Stimulated activated CD4-positive, alpha-beta T cell treated with anti-CD3 and anti-CD28 coated beads, Interleukin-2, amount 100 ng/mL, for 24 hours (primary cell): Measurements from ENCODE around the gene MRPL36.
A peak's percentile ranks its signal among the peaks of the same experiment; 100 is the strongest.
"Not testable (repeated sequence)": the region's sequence is repeated elsewhere in the genome, so short reads cannot be mapped to it uniquely, and the experiment has no call there.

Experiments
- DNase-seq, 2 donors: peaks; one replicate each; pipeline ENCODE4 v3.0.0-alpha.2; 2020

MRPL36 gene

GRCh38 chr5:1814183-1815020 lies 14.8 kb upstream of the MRPL36 start:
- no peak for DNase-seq

GRCh38 chr5:1810581-1811101 lies 11.0 kb upstream of the MRPL36 start:
- no peak for DNase-seq

DNA sequence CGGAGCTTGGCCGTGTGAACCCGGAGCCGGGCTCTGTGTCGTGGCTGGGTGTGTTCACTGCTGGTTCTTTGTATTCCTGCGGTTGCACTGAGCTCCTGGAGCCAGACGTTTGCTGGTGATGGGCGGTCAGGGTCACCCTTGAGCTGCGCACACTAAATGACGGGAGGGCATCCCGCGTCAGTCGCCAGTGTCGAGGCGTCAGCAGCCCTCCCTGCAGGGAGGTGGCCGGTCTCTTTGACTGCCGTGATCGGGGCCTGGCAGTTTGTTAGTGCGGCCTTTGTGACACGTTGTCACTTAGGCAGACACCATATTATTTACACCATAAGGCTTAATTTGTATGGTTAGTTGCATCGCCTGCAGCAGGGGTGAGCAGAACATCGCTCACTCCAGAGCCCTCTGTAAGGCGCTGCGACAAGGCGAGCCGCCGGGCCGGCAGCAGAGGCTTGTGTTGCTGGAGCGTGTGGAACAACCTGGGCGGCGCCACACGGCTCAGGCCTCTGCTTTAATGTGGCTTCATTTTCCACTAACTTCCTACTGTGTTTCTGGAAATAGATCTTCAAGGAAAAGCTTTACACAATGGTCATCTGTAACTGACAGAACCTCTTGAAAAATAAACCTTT lies 9.9 kb upstream of the MRPL36 start:
- no peak for DNase-seq

GRCh38 chr5:1808439-1808838 lies 8.8 kb upstream of the MRPL36 start:
- DNase-seq: no peak

- DNase-seq: no peak
These were observed 8.0 kb upstream of the MRPL36 start for GRCh38 chr5:1807451-1808185.

DNA sequence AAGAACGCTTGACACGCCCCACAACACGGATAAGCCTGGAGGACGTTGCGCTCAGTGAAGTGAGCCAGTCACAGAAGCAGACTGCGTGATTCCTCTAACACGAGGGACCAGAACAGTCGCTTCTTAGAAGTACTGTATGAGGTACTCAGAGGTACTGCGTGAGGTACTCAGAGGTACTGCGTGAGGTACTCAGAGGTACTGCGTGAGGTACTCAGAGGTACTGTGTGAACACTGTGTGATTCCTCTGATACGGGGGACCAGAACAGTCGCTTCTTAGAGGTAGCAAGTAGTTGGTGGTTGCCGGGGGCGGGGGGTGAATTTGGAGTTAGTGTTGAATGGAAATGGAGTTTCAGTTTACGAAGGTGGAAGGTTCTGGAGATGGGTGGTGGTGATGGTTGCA lies 7.3 kb upstream of the MRPL36 start:
- no peak for DNase-seq

DNA sequence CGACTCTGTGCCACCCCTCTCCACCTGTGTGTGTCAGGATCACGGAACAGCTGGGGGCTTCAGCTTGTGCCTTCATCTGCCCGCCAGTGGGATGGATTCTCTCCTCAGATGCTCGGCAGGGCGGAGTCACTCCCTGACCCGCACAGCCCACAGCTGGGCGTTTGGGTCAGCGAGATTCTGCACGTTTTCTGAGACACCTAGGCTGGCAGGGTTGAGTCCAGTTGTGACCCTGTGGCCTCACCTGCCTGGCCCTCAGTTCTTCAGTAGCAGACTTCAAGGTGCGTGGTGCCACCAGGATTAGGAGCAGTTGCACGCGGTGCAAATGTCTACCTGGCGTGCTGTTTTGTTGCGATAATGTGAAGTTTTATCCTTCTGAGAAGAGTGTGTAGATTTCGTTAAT lies 6.6 kb upstream of the MRPL36 start:
- no peak for DNase-seq

DNA sequence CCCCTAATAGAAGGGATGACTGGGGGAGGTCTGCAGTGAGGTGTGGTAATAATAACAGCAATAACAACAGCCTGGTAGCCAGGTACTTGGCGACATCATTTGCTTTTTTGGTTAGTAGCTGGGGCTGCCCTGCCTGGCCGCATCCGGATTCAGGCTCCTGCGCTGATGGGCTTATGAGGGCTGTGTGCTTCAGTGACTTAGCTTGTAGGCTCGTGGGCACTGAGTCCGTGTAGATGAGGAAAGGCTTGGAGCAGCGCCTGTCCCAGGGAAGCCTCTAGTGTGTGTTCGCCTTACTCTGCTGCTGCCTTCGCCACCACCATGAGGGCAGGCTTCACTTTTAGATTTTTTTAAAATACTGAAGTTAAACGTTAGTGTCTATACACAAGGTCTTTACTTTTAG lies 6.1 kb upstream of the MRPL36 start:
- no peak for DNase-seq

- DNase-seq: no peak
These were observed 5.7 kb upstream of the MRPL36 start for GRCh38 chr5:1805326-1805725.

DNA sequence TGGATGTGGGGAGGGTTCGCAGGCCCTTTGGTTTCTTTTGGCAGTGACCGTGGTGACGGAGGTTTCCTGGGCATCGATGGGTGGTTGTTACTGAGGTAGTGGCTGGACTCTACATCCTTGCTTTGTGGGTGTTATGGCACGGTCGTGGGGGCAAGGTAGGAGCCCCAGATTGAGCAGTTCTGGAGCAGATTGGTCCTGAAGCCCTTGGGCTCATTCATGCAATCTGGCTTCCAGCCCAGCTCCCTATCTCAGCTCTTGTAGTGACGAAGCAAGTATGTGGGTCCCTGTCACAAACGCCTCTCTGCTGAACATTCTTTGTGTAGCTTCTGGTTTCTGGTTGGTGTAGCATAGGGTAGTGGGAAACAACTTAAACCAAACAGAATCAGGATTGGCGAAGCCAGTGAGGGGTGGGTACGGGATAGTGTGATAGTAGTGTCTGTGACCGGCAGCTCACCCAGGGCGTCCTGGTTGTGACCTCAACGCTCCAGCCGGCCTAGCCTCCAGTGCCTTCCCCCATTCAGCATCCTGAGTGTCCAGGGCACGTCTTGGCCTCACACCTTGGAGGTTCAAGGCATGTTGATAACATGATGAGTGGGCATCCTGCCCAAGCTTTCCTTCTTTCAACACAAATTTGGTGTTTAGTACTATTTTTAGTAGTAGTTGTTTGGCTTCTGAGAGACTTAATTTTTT lies 4.5 kb upstream of the MRPL36 start:
- DNase-seq: no peak

DNA sequence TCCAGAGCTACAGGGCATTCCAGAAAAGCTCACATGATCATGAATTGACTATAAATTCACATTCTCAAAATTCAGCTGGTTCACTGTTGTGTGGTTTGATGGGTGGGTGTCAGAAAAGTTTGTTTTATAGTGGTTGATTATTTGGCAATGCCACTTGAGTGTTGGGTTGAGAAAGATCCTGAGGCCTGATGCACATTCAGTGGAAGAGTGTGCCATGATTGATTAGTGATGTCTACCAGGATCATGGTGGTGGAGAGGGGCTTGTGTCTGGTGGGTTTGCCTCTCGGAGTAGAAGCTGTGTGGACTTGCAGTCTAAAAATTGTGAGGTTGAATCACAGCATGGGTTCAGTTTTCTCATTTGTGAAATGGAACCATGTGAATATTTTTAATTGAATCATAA lies 3.6 kb upstream of the MRPL36 start:
- DNase-seq: no peak

GRCh38 chr5:1801967-1802295 lies 2.3 kb upstream of the MRPL36 start:
- DNase-seq: no peak

DNA sequence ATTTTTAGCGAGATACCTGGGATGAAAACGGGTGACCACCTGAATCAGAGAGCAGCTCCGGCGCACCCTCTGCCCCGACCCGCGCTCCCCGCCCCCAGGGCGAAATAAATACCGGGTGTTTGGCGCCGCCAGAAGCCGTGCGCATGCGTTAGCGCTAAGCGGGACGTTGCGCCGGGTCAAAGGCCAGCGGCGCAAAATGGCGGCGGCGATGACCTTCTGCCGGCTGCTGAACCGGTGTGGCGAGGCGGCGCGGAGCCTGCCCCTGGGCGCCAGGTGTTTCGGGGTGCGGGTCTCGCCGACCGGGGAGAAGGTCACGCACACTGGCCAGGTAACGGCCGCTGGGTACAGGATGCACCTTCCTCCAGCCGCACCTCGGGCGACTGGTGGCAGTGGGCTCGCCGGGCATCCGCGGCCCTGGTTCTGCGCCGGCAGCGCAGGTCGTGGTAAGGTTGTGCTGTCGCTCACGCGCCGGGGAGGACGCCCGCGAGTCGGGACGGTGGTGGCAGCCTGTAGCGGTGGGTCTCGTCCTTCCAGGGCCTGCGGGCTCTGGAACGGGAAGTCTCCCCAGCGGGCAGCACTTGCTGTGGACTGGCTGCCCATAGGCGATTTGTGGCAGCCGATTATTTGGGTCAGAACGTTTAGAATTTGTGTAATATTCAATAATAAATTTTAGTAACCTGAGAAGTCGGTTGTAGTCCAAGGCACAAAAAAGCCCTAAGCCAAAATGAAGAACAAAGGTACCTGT lies 1.8 kb upstream of the MRPL36 start, which contains the start of gene NDUFS6:
Gene NDUFS6 (plus strand): TSS at position 186 of the 745 bp plus-strand sequence. CDS start 11 bp downstream, at position 197.
- DNase-seq: peak; percentile 83 to 85

- DNase-seq: no peak
These were observed 1.0 kb upstream of the MRPL36 start for GRCh38 chr5:1800472-1801221.

DNA sequence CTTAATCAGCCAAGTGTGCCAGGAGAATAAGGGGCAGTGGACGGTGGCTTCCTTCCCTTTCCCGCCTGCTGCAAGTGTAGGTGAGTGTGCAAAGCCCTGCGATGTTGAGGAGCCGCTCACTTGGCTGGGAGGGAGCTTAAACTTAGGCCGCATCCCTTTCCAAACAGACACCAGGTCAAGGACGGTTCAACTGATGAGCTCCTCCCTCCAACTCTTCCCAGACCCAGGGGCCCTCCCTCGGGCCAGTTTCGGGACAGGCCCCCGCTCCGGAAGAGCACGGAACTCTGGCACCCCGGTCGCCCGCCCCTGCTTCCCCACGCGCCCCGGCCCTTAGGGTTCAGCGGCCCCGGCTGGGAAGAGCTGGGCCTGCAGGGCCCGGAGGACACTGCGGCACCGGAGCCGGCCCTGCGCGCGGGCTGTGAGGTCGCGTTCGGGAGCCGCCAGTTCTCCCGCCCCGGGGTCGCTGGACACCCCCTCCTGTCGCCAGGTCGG lies 481 bp downstream of the MRPL36 start:
- DNase-seq: peak; percentile 42 to 54

DNA sequence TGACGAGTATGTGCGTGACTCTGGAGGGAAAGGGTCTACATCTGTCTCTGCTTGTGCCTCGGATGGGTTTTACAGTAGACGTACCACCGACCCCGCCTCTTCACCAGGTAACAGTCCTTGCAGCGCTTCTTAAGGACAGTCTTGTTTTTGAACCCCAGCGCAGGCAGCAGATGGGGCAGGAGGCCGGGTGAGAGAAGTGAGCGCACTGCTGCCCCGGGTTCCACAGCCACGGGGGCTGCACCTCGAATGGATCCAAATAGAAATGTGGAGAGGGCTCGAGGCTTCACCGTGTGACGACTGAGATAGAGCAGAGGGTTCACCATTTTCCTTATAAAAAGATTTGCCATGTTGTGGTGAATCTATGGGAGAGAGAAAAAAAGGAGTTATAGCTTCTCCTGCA lies 1.0 kb downstream of the MRPL36 start:
- DNase-seq: not testable (repeated sequence)

DNA sequence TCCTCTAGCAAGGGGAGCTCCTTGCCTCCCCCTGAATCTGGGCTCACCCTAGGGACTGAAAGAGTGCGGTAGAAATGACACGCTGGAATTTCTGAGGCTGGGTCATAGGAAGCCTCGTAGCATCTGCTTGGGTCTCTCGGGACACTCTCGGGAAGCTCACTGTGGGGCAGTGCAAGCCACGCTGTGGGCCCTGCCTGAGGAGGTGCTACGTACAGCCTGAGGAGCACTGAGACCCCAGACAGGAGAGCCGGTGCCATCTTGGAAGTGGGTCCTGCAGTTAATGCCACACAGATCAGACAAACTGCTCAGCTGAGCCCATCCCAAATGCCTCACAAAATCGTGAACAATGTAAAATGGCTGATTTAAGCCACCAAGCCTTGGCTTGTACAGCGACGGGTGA lies 1.8 kb downstream of the MRPL36 start:
- DNase-seq: no peak

- DNase-seq: no peak
These were observed 2.4 kb downstream of the MRPL36 start for GRCh38 chr5:1797103-1797800.

GRCh38 chr5:1796371-1797102 lies 3.1 kb downstream of the MRPL36 start:
- no peak for DNase-seq

- DNase-seq: no peak
These were observed 3.7 kb downstream of the MRPL36 start for GRCh38 chr5:1795931-1796330.
